NCI-H446 (cell line): ENCODE data around the gene LILRB4.
"Not testable (repeated sequence)": the region's sequence is repeated elsewhere in the genome, so short reads cannot be mapped to it uniquely, and the experiment has no call there.

ENCODE experiments used
- DNase-seq, 2 experiments: peaks; one replicate each; lab custom pipeline; 2025; lab: John Stamatoyannopoulos, UW

Gene LILRB4

GRCh38 chr19:54694648-54695047 lies 31.9 kb downstream of the LILRB4 start:
- DNase-seq = no peak

- no peak for DNase-seq
These were observed 33.3 kb downstream of the LILRB4 start for GRCh38 chr19:54696117-54696548.

GRCh38 chr19:54696766-54697165 lies 34.0 kb downstream of the LILRB4 start:
- DNase-seq = no peak

- DNase-seq = not testable (repeated sequence)
These were observed 34.9 kb downstream of the LILRB4 start for GRCh38 chr19:54697716-54698115.

- DNase-seq = no peak
These were observed 42.1 kb downstream of the LILRB4 start for GRCh38 chr19:54704928-54705327.

- DNase-seq = no peak
These were observed 45.2 kb downstream of the LILRB4 start for GRCh38 chr19:54707962-54708361.

- no peak for DNase-seq
These were observed 46.0 kb downstream of the LILRB4 start for GRCh38 chr19:54708781-54709180.

GRCh38 chr19:54709212-54709948 lies 46.6 kb downstream of the LILRB4 start:
- DNase-seq = no peak

GRCh38 chr19:54709956-54710355 lies 47.2 kb downstream of the LILRB4 start:
- DNase-seq = not testable (repeated sequence)
